Measurements from ENCODE around the gene CSNK1G3.

DNA sequence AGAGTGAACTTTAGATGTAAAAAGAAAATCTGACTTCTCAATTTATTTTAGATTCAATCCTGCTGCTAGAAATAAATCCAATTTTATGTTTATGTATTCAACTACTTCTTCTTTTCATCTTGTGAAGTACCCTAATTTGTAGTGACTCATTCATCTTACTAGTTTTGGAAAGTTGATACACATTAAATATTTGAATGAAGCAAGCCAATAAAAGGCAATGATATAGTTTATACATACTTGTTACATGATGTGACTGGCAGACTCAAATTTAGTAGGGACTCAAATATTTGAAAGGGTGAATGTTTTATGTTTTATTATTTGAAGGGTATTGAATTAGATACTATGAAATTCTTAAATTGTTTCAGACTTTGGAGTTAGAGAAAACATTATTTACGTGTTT, 34.7 kb downstream of the CSNK1G3 start:
- TF ChIP-seq, protein P1, sequence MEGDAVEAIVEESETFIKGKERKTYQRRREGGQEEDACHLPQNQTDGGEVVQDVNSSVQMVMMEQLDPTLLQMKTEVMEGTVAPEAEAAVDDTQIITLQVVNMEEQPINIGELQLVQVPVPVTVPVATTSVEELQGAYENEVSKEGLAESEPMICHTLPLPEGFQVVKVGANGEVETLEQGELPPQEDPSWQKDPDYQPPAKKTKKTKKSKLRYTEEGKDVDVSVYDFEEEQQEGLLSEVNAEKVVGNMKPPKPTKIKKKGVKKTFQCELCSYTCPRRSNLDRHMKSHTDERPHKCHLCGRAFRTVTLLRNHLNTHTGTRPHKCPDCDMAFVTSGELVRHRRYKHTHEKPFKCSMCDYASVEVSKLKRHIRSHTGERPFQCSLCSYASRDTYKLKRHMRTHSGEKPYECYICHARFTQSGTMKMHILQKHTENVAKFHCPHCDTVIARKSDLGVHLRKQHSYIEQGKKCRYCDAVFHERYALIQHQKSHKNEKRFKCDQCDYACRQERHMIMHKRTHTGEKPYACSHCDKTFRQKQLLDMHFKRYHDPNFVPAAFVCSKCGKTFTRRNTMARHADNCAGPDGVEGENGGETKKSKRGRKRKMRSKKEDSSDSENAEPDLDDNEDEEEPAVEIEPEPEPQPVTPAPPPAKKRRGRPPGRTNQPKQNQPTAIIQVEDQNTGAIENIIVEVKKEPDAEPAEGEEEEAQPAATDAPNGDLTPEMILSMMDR (IDR thresholded peaks at IDR 0.05) = no peak
- TF ChIP-seq POLR2A (IDR thresholded peaks at IDR 0.05) = no peak
